NT2/D1 (cell line): Measurements from ENCODE around the gene HMG20B.

Experiments used
- SUZ12 ChIP-seq: IDR thresholded peaks from 2 replicates; pipeline ENCODE4 v1.6.1; 2011; ENCODE audit not compliant: insufficient read length, insufficient read depth; ENCODE audit errors: extremely low read depth
- YY1 ChIP-seq: IDR thresholded peaks from 2 replicates; pipeline ENCODE4 v1.6.1; 2011; ENCODE audit not compliant: insufficient read length, insufficient read depth

GRCh38 chr19:3606690-3607289, 34.0 kb downstream of the HMG20B start, which contains the start of gene TBXA2R:
- no peak for TF ChIP-seq YY1
- TF ChIP-seq SUZ12, result no peak
